OCI-LY7 (cell line): ENCODE measurements around the gene ZNF33A. TPM values are rescaled to one million over a fixed set of nuclear protein-coding genes. Genes with fewer than 3 reads are reported as not detected.
"Not testable (repeated sequence)": the region's sequence is repeated elsewhere in the genome, so short reads cannot be mapped to it uniquely, and the experiment has no call there.

Experiments
- BruUV-seq: library from RNA; stranded (reverse); fragments of 400-500 nt; replicated peaks from 2 replicates; lab custom pipeline; 2021; lab: Mats Ljungman, UMichigan
- CTCF ChIA-PET: fragments of 300-600 bp; sonication (Branson Sonifier 250); formaldehyde crosslinking; loops from one replicate; lab custom pipeline; 2022; ENCODE audit warnings: antibody characterized with exemption; ENCODE audit not compliant: unreplicated experiment; lab: Charles Lee
- POLR2A ChIA-PET: fragments of 300-600 bp; sonication (Branson Sonifier 250); formaldehyde crosslinking; loops from one replicate; lab custom pipeline; 2022; ENCODE audit warnings: antibody characterized with exemption; lab: Charles Lee
- DNase-seq: peaks from one replicate; pipeline ENCODE4 v3.0.0-alpha.2; 2015; ENCODE audit warnings: low spot score
- H2AFZ ChIP-seq: fragments of 200-600 bp; sonication (generic), shearing (Covaris generic); 2 replicates; pipeline ENCODE4 v1.6.1; 2014; ENCODE audit warnings: mild to moderate bottlenecking, antibody characterized with exemption, low read length, moderate library complexity
- H3K27ac ChIP-seq: fragments of 200-600 bp; sonication (generic); 2 replicates; pipeline ENCODE4 v1.5.1; 2014; ENCODE audit warnings: mixed run types, low read depth, mild to moderate bottlenecking, moderate library complexity, low read length, inconsistent platforms; ENCODE audit not compliant: poor library complexity, severe bottlenecking
- H3K36me3 ChIP-seq: fragments of 200-600 bp; sonication (generic); 2 replicates; pipeline ENCODE4 v1.6.1; 2014; ENCODE audit warnings: mild to moderate bottlenecking, antibody characterized with exemption, low read length, moderate library complexity, mixed read lengths; ENCODE audit not compliant: insufficient read depth
- H3K4me1 ChIP-seq: fragments of 200-600 bp; sonication (generic); 2 replicates; pipeline ENCODE4 v1.5.1; 2014; ENCODE audit warnings: mild to moderate bottlenecking, low read length; ENCODE audit not compliant: insufficient read depth, poor library complexity, severe bottlenecking
- H3K4me2 ChIP-seq: fragments of 200-600 bp; sonication (generic); 2 replicates; pipeline ENCODE4 v1.6.1; 2014; ENCODE audit warnings: mild to moderate bottlenecking, low read length
- H3K4me3 ChIP-seq: fragments of 200-600 bp; sonication (generic); 2 replicates; pipeline ENCODE4 v1.5.1; 2014; ENCODE audit warnings: mild to moderate bottlenecking, low read depth, low read length; ENCODE audit not compliant: poor library complexity, severe bottlenecking
- H3K79me2 ChIP-seq: fragments of 200-600 bp; sonication (generic); 2 replicates; pipeline ENCODE4 v1.6.1; 2016; ENCODE audit warnings: low read depth, mild to moderate bottlenecking, low read length, moderate library complexity, mixed read lengths; ENCODE audit not compliant: insufficient read depth
- H3K9me2 ChIP-seq: fragments of 200-600 bp; sonication (generic); 2 replicates; pipeline ENCODE4 v1.6.1; 2016; ENCODE audit warnings: mild to moderate bottlenecking, low read length, mixed read lengths; ENCODE audit not compliant: insufficient read depth
- H3K9me3 ChIP-seq: fragments of 200-600 bp; sonication (generic); 2 replicates; pipeline ENCODE4 v1.6.1; 2014; ENCODE audit warnings: mild to moderate bottlenecking, mixed run types, low read length, mixed read lengths
- H4K20me1 ChIP-seq: fragments of 200-600 bp; sonication (generic); 2 replicates; pipeline ENCODE4 v1.6.1; 2014; ENCODE audit warnings: mild to moderate bottlenecking, antibody characterized with exemption, low read length, moderate library complexity, mixed read lengths; ENCODE audit not compliant: insufficient read depth
- EZH2phosphoT487 ChIP-seq: fragments of 200-600 bp; sonication (generic); IDR thresholded peaks from 2 replicates; pipeline ENCODE4 v1.6.1; 2018; ENCODE audit warnings: low read depth, borderline replicate concordance, mild to moderate bottlenecking, mixed run types, antibody characterized with exemption, low read length, moderate library complexity, mixed read lengths
- intact Hi-C: fragments of 100-400 bp; cut with micrococcal nuclease; formaldehyde crosslinking; loops from one replicate; pipeline ENCODE4 v1.10.0; 2022; ENCODE audit not compliant: unreplicated experiment
- total RNA-seq, 2 experiments: library from RNA; depleted of rRNA in 1 of 2; stranded (reverse); fragments of >200 nt in 1 of 2; shearing (Covaris generic) in 1 of 2; gene quantifications; 2 replicates each; pipeline ENCODE4 v1.2.3, GENCODE V29; 2014 to 2022
- TF ChIP-seq, protein P1 (sequence below): fragments of 200-600 bp; sonication (generic); conservative IDR thresholded peaks from 2 replicates; pipeline ENCODE4 v1.5.1; 2014; ENCODE audit warnings: mild to moderate bottlenecking, antibody characterized with exemption, low read length, moderate library complexity, mixed read lengths

Gene ZNF33A
- total RNA-seq, 2 experiments from 2014 or later, result 31.2 to 40.2 TPM

- Histone ChIP-seq H2AFZ (no peak overlapping the region), H3K4me3 (no peak overlapping the region), H3K4me2 (no peak overlapping the region), H3K9me2 (no peaks in the 10 kb centered on the region), H3K27ac (no peak overlapping the region), H4K20me1 (no peaks in the 10 kb centered on the region), H3K36me3 (no peaks in the 10 kb centered on the region), H3K9me3 (0 out of 2 replicates have a peak, but pooled peaks cover 5% of the 10 kb centered on the region), H3K79me2 (no peaks in the 10 kb centered on the region), H3K4me1 (peaks cover 11% of the 10 kb centered on the region)
- intact Hi-C loops, result no loop called here
- TF ChIP-seq, protein P1, sequence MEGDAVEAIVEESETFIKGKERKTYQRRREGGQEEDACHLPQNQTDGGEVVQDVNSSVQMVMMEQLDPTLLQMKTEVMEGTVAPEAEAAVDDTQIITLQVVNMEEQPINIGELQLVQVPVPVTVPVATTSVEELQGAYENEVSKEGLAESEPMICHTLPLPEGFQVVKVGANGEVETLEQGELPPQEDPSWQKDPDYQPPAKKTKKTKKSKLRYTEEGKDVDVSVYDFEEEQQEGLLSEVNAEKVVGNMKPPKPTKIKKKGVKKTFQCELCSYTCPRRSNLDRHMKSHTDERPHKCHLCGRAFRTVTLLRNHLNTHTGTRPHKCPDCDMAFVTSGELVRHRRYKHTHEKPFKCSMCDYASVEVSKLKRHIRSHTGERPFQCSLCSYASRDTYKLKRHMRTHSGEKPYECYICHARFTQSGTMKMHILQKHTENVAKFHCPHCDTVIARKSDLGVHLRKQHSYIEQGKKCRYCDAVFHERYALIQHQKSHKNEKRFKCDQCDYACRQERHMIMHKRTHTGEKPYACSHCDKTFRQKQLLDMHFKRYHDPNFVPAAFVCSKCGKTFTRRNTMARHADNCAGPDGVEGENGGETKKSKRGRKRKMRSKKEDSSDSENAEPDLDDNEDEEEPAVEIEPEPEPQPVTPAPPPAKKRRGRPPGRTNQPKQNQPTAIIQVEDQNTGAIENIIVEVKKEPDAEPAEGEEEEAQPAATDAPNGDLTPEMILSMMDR, result no peak
- TF ChIP-seq EZH2phosphoT487, result no peak
- POLR2A ChIA-PET, result interaction anchor here (1.0 kb wide), 1 partner anchor 25 kb away, joined by 3 read pairs; no protein-coding TSS in a partner anchor
- CTCF ChIA-PET, result no interaction called here
- no TSS peak for BruUV-seq
- DNase-seq, result no peak
These were observed 60.0 kb downstream of the ZNF33A start for GRCh38 chr10:38070501-38070900.

- H3K4me3 ChIP-seq, result no peak overlapping the region
- DNase-seq, result peak; percentile 22
- POLR2A ChIA-PET, result interaction anchor here (0.7 kb wide), 1 partner anchor 78 kb away, joined by 4 read pairs; no protein-coding TSS in a partner anchor
- CTCF ChIA-PET, result no interaction called here
- 0 out of 2 replicates have a peak overlapping the region, but pooled peaks have one; percentile 24 for H3K4me2 ChIP-seq
- no peaks in the 10 kb centered on the region for H3K9me2 ChIP-seq
- H3K36me3 ChIP-seq, result no peaks in the 10 kb centered on the region
- no peak overlapping the region for H3K27ac ChIP-seq
- peak overlapping the region; percentile 87 for H2AFZ ChIP-seq
- peaks cover 11% of the 10 kb centered on the region for H3K4me1 ChIP-seq
- BruUV-seq, result no TSS peak
- peaks cover 24% of the 10 kb centered on the region for H3K9me3 ChIP-seq
- TF ChIP-seq, protein P1, result no peak
- TF ChIP-seq EZH2phosphoT487, result no peak
- no peaks in the 10 kb centered on the region for H4K20me1 ChIP-seq
- intact Hi-C loops, result no loop called here
- no peaks in the 10 kb centered on the region for H3K79me2 ChIP-seq
These were observed 62.1 kb downstream of the ZNF33A start for GRCh38 chr10:38072552-38072951.

- Histone ChIP-seq H3K79me2 (no peaks in the 10 kb centered on the region), H2AFZ (no peak overlapping the region), H3K36me3 (no peaks in the 10 kb centered on the region), H3K4me2 (no peak overlapping the region), H3K4me3 (no peak overlapping the region), H3K9me2 (no peaks in the 10 kb centered on the region), H3K9me3 (peaks cover 27% of the 10 kb centered on the region), H3K4me1 (peaks cover 11% of the 10 kb centered on the region), H3K27ac (no peak overlapping the region), H4K20me1 (no peaks in the 10 kb centered on the region)
- no peak for DNase-seq
- no peak for TF ChIP-seq EZH2phosphoT487
- TF ChIP-seq, protein P1, result no peak
- POLR2A ChIA-PET, result no interaction called here
- intact Hi-C loops, result no loop called here
- no TSS peak for BruUV-seq
- CTCF ChIA-PET, result no interaction called here
These were observed 66.2 kb downstream of the ZNF33A start for GRCh38 chr10:38076687-38077086.

DNA sequence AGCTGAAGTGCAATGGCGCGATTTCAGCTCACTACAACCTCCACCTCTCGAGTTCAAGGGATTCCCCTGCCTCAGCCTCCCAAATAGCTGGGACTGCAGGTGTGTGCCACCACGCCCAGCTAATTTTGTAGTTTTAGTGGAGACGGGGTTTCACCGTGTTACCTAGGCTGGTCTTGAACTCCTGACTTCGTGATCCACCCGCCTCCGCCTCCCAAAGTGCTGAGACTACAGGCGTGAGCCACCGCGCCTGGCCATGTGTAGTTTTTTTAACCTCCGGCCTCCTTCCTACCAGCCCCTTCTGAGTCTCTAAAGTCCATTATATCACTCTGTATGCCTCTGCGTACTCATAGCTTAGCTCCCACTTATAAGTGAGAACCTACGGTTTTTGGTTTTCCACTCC is 82.8 kb downstream of the ZNF33A start:
- H3K27ac ChIP-seq, H3K9me2 ChIP-seq, DNase-seq, H4K20me1 ChIP-seq, H3K9me3 ChIP-seq, intact Hi-C loops, CTCF ChIA-PET, BruUV-seq: not testable (repeated sequence)
- H3K36me3 ChIP-seq, result peaks cover 31% of the 10 kb centered on the region
- H3K4me1 ChIP-seq, result peaks cover 12% of the 10 kb centered on the region
- peak overlapping the region; percentile 81 for H3K4me3 ChIP-seq
- H3K79me2 ChIP-seq, result peaks cover 11% of the 10 kb centered on the region; the same call in 1 of the 2 replicates
- H2AFZ ChIP-seq, result peak overlapping the region; percentile 90
- peak overlapping the region; percentile 54 for H3K4me2 ChIP-seq
- POLR2A ChIA-PET, result interaction anchor here (0.7 to 2.0 kb wide), 7 partner anchors 8 to 128 kb away, joined by 3 to 13 read pairs (median 4); partner anchors contain the start of gene ZNF33A
